Neutrophil (primary cell): ENCODE results near the gene MED9.
"Not testable (repeated sequence)": the region's sequence is repeated elsewhere in the genome, so short reads cannot be mapped to it uniquely, and the experiment has no call there.

Source experiments
- H3K27ac ChIP-seq: fragments of 200-600 bp; sonication (generic); 2 replicates; pipeline ENCODE4 v1.5.1; 2016; ENCODE audit warnings: mild to moderate bottlenecking, moderate library complexity
- H3K27me3 ChIP-seq: fragments of 200-600 bp; sonication (generic); 2 replicates; pipeline ENCODE4 v1.6.0; 2016; ENCODE audit warnings: mild to moderate bottlenecking
- H3K36me3 ChIP-seq: fragments of 200-600 bp; sonication (generic); 2 replicates; pipeline ENCODE4 v1.5.1; 2017
- H3K4me1 ChIP-seq, 2 experiments: fragments of 200-600 bp in 1 of 2; sonication (generic) in 1 of 2; 1 replicate in 1 of 2; 2 replicates in 1 of 2; pipeline versions ENCODE4 v1.5.1 to v1.6.1; 2013 to 2016; ENCODE audit warnings: low read depth in 1 of 2, low read length in 1 of 2, mild to moderate bottlenecking in 1 of 2, moderate library complexity in 1 of 2; ENCODE audit not compliant: control insufficient read depth in 1 of 2, insufficient read depth in 1 of 2
- H3K4me3 ChIP-seq, 2 experiments: fragments of 200-600 bp in 1 of 2; sonication (generic) in 1 of 2; 1 replicate in 1 of 2; 2 replicates in 1 of 2; pipeline ENCODE4 v1.5.1; 2013 to 2016; ENCODE audit warnings: low read depth in 1 of 2, low read length in 1 of 2, mild to moderate bottlenecking in 1 of 2, moderate library complexity in 1 of 2
- H3K9me3 ChIP-seq: fragments of 200-600 bp; sonication (generic); 2 replicates; pipeline ENCODE4 v1.5.1; 2016
- CTCF ChIP-seq: fragments of 200-600 bp; sonication (generic); IDR thresholded peaks from 2 replicates; pipeline ENCODE4 v1.5.1; 2016; ENCODE audit warnings: antibody characterized with exemption

The MED9 gene

DNA sequence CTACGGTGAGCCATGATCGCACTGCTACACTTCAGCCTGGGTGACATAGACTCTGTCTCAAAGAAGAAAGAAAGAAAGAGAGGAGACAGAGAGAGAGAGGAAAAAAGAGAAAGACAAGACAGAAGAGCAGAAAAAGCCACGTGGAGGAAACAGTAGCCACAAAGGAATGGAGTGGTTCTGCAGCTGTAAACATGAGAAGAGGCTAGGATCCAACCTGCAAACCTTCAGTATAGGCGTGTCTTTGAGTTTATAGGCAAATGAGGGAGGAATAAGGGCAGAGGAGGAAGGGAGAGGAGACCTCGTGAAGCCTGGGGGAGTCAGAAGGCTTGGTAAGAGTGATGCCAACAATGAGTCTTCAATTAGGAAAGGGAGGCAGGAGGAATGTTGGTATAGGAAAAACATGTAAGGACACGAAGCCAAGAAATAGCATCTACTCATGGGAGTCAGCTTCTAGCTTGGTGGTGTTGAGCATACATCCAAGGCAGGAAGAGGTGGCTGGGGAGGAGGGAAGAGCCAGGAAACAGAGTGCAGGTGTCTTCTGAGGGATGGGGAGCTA lies 3.9 kb downstream of the MED9 start:
- H3K27me3 ChIP-seq: no peaks in the 10 kb centered on the region
- no peak overlapping the region for H3K4me3 ChIP-seq
- no peak overlapping the region for H3K27ac ChIP-seq
- H3K9me3 ChIP-seq: no peaks in the 10 kb centered on the region
- peaks cover 4% of the 10 kb centered on the region for H3K36me3 ChIP-seq
- TF ChIP-seq CTCF: no peak
- peaks cover 10% of the 10 kb centered on the region in 2 experiments for H3K4me1 ChIP-seq

DNA sequence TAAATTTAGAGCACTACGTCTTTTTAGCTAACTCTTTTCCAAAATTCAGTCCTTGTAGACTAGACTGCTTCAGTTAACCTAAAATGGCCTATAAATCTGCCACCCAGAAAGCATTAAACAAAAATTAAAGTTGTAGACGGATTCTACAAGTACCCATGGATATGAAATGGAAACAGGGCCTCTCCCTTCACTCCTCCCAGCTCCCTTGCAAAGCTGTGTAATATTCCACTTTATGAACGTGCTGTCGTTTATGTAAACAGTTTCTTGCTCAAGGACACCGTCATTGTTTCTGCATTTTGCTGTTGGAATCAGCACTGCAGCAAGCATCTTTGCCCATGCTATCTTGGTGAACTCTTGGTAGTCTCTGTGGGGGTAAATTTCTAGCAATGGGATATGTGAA lies 5.1 kb downstream of the MED9 start:
- no peak for TF ChIP-seq CTCF
- Histone ChIP-seq H3K27me3 (no peaks in the 10 kb centered on the region), H3K9me3 (no peaks in the 10 kb centered on the region), H3K4me3 (no peak overlapping the region), H3K36me3 (peaks cover 9% of the 10 kb centered on the region), H3K27ac (no peak overlapping the region), H3K4me1 (peaks cover 10% of the 10 kb centered on the region in 2 experiments)

DNA sequence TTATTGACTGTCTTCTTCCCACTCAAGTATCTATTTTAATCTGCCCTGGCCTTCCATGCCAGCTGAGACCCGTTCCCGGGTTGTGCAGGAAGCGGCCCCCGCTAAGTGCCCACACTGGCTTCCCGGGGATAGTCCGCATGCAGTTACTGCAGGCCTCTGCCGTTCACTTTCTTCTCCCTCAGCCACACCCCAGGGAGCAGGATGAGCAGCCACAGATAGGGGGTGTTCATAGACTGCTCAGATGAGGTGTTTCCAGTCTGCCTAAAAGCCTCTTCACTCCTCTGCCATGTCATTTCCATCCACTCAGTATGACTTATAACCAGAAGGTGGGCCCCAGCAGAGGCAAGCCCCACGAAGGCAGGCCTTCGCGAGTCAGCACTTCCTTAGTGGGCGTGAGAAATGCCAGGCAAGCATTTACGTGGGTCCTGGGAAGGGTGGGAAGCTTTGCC lies 7.7 kb downstream of the MED9 start:
- H3K27me3 ChIP-seq: no peaks in the 10 kb centered on the region
- no peak overlapping the region for H3K27ac ChIP-seq
- no peak for TF ChIP-seq CTCF
- H3K4me1 ChIP-seq: no peaks in the 10 kb centered on the region
- H3K36me3 ChIP-seq: peaks cover 23% of the 10 kb centered on the region
- no peaks in the 10 kb centered on the region for H3K9me3 ChIP-seq
- H3K4me3 ChIP-seq: no peak overlapping the region

DNA sequence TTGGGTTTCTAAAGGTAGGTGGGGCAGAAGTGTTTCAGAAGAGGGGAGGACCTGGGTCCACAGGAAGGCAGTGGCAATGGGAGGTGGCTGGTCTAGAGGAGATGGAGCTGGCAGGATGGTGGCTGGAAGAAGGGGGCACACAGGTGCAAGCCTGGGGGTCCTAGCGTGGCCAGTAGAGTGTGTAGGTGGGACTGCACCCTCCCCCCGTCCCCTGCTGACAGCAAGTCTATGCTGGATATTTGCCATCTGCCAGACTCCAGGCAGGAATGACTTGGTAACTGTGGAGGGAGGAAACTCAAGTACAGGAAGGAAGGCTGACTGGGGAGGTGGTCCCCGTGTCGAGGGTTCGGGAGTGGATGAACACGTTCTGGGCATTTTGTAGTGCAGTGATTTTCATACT lies 8.6 kb downstream of the MED9 start:
- H3K4me3 ChIP-seq: no peak overlapping the region
- H3K4me1 ChIP-seq: no peaks in the 10 kb centered on the region
- H3K27me3 ChIP-seq: no peaks in the 10 kb centered on the region
- no peaks in the 10 kb centered on the region for H3K9me3 ChIP-seq
- H3K27ac ChIP-seq: no peak overlapping the region
- TF ChIP-seq CTCF: no peak
- peaks cover 26% of the 10 kb centered on the region for H3K36me3 ChIP-seq

- not testable (repeated sequence) for H3K27ac ChIP-seq, H3K4me1 ChIP-seq, H3K27me3 ChIP-seq, H3K9me3 ChIP-seq, H3K4me3 ChIP-seq
- H3K36me3 ChIP-seq: peaks cover 35% of the 10 kb centered on the region
These were observed 9.6 kb downstream of the MED9 start for GRCh38 chr17:17486416-17486815.

GRCh38 chr17:17487998-17488397 lies 11.2 kb downstream of the MED9 start:
- no peak overlapping the region for H3K4me3 ChIP-seq
- H3K27ac ChIP-seq: no peak overlapping the region
- H3K9me3 ChIP-seq: no peaks in the 10 kb centered on the region
- no peak for TF ChIP-seq CTCF
- no peaks in the 10 kb centered on the region for H3K27me3 ChIP-seq
- peaks cover 51% of the 10 kb centered on the region for H3K36me3 ChIP-seq
- no peaks in the 10 kb centered on the region for H3K4me1 ChIP-seq
